HG02981 (cell line): ENCODE measurements around the gene CSF1R.
"Not testable (repeated sequence)": the region's sequence is repeated elsewhere in the genome, so short reads cannot be mapped to it uniquely, and the experiment has no call there.

Source experiments
- ATAC-seq: cut with Tn5 transposase; IDR thresholded peaks from one replicate; pipeline ENCODE4 v1.9.1; 2021; ENCODE audit warnings: mild to moderate bottlenecking, moderate library complexity; ENCODE audit not compliant: unreplicated experiment

Gene CSF1R

DNA sequence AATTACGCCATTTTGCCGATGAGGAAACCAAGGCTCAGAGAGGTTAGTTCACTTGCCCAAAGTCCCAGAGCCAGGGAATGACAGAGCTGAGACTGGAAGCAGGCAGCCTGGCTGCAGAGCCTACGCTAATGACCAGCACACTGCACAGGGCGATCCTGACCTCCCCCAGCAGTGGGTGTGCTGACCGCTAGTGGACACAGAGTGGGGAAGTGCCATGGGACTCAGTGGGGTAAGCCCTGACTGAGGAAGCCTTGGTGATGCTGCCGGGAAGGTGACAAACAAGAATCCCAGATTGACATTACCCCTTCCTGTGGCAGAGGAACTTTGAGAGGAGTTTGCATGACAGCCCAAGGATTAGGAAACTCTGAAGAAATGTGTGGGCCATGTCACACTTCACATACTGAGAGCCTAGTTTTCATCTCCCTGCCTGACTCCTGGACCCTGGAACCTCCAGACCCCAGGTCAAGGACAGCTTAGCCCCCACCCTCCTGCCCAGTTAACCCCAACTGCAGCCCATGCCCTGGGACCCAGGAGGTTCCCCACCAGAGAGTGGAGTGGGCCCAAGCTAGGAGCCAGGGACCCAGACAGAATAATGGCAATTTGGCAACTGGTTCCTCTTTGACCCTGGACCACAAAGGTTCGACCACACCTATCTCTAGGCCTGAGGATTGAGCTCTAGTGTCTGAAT is 19.7 kb upstream of the CSF1R start:
- no peak for ATAC-seq

DNA sequence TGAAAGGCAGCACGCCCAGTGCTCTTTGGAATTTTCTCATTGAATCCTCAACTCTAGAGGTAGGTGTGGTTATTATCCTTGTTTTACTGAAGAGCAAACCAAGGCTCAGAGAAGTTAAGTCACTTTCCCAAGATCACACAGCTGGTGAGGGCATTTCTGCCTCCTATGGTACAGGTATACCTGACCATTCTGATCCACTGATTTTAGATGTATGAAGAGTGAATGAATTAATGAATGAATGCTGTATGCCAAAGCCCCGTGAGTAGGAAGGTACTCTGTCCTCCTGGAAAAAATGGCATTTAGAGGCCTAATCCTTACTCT is 18.2 kb upstream of the CSF1R start:
- ATAC-seq, result no peak

DNA sequence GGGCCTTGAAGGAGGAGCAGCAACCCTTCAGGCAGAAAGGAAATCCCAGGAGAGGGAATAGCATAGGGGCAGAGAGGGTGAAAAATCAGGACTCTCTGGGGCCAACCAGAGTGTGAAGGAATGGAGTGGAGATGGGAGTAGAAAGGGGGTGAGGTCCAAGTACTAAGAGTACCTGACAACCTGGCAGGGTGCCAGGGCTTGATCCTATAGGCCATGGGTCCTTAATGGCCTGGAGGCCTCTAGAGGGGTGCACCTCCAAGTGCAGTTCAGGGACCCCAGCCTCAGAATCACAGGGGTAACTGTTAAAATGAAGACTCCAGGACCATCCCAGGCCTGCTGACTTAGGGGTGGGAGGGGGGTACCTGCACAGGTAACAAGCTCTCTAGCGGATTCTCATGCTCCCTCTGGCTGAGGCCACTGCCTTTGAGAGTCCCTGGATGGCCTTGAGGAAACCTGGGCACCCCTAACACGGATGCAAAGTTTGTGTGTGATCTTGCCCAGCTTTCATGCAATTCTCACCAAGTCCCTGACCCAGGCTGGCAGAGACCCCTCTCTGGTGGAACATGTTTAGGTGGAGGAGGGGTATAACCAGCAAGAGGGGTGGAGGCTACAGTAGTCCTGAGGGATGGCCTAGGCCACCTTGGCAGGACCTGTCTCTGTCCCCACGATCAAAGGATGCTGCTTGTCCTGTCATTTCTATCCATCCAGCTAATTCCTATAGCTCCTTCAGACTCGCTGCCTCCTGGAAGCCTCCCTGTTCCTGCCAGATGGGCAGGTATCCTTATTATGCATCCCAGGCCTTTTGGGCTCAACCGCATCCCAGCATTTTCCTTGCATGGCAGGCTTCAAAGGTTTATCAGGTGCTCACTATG is 17.6 kb upstream of the CSF1R start:
- no peak for ATAC-seq

DNA sequence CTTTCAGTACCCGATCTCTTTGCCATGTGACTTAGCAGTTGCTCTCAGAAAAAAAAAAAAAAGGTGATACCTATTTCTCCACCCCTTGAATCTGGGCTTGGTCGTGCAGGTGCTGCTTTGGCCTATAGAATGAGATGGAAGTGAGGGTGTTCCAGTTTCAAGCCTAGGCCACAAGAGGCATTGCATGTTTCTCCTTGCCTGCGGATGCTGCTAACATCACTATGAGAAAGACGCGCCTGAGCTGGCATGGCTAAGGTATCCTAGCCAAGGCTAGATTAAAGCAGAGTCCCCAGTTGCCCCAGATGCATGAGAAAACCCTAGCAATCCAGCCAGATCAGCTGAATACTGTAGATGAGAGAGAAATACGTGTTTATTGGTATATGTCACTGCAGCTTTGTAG is 14.7 kb upstream of the CSF1R start:
- ATAC-seq, result no peak

DNA sequence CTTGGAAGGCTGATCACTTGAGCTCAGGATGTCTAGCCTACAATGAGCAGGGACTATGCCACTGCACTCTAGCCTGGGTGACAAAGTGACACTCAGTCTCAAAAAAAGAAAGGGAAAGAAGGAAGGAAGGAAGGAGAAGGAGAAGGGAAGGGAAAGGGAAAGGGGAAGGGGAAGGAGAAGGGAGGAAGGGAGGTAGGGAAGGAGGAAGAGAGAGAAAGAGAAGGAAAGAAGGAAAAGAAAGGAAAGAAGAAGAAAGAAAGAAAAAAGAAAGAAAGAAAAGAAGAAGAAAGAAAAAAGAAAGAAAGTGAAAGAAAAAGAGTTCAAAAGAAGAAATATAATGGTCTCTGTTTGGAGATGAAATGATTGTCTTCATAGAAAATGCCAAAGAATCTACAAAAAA is 10.8 kb upstream of the CSF1R start:
- ATAC-seq, result no peak

DNA sequence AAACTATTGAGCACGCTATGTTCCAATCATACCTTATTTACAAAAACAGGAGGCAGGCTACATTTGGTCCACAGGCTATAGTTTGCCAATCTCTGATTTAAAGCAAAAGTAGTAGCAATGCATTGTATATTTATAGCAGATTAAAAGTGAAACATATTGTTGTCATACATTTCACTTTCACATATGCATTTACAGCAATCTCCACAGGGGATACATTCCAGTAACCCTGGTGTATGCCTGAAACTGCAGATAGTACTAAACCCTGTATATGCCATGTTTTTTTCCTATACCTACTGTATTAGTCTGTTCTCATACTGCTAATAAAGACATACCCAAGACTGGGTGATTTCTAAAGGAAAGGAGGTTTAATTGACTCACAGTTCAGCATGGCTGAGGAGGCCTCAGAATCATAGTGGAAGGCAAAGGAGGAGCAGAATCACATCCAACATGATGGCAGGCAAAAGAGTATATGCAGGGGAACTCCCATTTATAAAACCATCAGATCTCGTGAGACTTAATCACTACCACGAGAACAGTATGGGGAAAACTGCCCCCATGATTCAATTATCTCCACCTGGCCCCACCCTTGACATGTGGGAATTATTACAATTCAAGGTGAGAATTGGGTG is 5.9 kb upstream of the CSF1R start:
- peak; percentile 70 for ATAC-seq

DNA sequence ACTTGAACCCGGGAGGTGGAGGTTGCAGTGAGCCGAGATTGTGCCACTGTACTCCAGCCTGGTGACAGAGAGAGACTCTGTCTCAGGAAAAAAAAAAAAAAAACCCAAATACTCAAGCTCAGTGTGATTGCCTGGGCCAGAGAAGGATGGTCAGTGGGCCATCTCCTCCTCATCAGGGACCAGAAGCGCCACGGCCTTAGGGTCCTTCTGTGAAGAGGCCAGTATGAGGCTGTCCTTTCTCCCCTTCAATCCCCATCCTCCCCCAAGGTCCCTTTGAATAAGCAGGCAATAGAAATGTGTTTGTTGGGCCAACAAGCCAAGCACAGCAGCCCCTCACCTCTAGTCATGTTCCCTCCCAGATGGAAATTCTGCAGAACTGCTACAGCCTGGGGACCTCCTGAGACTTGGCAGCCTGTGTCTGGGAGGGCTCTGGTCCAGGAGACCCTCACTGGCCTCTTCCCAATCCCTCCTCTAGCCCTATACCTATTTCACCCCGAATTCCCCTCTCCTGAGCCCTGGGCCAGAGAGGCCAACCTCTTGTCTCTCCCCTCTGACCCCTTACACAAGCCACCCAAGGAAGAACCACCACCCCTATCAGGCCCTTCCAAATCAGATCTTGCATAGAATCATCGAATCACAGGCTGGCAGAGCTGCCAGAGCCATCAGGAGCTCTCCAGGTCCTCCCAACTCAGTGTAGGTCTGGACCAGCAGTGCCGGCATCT is 1.0 kb downstream of the CSF1R start:
- no peak for ATAC-seq

DNA sequence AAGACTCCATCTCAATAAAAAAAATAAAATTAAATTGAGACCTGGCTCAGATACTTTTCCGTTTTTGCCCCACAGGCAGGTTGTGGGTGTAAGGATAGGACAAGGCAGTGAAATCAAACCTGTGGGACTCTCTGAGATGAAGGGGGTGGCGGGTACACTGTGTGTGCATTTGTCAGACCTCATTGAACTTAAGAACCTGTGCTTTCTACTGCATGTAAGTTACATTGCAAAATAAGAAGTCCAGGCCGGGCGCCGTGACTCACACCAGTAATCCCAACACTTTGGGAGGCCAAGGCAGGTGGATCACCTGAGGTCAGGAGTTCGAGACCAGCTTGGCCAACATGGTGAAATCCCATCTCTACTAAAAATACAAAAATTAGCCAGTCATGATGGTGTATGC is 1.6 kb downstream of the CSF1R start:
- ATAC-seq, result not testable (repeated sequence)

DNA sequence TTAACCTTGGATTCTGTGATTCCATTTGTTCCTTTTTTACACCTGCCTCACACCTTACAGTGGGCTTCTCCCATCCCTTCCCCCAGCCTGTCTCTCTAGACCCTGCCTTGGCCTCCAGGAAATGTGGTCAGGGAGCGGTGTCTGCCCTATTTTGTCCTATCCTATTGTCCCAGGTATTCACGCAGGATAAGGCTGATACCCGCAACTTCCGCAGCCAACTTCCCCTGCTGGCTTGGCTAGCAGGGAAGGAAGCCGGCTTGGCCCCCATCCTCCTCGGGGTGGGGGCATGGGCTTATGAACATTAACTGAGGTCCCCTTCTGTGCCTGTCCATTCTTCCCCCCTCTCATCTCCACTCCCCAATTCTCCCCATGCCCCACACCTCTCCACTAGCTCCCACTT is 3.5 kb downstream of the CSF1R start:
- no peak for ATAC-seq

DNA sequence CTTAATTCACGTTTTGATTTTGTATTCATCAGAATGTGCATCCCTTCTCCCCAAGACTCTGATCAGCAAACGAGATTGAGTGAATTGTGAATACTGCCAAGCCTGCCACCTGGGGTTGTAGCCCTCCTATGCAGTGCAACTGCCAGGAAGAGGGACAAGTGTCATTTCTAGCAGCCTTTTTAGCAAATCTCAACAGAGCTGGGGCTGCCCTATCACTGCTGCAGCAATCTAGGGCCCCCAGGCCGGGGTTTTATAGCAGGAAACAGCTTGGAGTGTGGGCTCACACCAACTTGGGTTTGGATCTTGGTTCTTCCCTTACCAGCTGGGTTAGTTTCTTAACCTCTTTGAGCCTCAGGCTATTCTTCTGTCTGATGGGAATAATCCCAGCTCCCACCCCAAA is 4.0 kb downstream of the CSF1R start:
- peak; percentile 17 for ATAC-seq

DNA sequence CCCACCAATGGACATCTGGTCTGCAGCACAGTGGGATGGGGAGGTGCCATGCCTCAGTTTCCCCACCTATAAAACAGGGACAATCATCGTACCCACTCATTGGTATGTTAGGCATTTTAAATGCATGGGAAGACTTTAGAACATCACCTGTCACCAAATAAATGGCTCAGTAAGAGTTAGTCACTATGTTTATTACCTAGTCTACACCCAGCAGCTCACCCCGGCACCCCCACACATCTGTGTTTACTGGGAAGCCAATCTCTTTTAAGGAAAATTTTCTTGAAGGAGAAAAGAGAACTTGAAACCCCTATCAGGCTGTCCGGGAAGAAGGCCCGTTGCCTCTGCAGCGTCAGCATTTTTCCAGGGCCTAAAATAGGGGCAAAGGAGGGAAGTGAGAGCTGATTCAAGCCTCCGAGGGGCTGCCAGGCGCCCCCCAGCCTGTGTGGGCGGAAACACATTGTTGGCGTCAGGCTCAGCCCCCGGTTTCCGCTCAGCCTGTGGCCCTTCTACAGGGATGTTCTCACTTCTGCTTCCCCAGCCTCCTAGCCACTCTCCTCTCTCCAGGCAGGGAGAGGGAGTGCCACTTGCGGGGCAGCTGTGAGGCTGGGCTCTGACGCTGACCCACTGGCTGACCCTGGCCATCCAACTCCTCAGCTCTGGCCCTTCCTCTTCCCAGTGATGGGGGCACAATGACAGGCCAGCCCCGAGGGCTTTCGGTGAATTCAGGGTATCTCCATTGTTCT is 4.6 kb downstream of the CSF1R start:
- peak; percentile 68 for ATAC-seq

DNA sequence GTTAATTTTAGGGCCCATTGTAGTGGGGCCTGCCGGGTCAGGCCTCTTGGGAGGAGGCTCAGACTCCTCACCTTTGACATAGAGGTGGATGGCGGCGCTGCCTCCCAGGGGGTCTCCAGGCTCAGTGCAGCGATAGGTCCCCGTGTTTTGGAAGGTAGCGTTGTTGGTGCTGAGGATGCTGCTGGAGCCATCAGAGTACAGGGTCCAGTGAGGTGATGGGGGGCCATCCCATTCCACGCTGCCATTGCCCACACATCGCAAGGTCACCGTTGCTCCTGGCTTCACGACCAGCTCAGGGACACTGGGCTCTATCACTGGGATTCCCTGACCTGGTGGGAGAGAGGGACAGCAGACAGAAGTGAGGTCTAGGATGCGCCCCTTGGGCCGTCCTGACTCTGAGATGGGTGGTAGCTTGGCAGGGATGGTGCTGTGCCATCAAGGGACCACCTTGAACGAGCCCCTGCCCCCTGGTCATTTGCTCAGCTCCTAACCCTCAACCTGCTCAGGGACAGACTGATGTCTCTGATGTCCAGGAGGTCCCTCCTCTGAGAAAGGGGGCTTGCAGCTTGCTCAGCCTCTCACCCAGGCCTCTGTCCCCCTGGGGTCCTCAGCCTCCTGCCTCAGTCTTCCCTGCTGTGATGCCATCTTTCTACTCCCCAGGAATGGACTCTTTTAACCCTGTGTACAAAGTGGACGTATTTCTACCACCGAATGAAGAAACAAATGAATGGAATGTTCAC is 5.5 kb downstream of the CSF1R start:
- ATAC-seq, result no peak

DNA sequence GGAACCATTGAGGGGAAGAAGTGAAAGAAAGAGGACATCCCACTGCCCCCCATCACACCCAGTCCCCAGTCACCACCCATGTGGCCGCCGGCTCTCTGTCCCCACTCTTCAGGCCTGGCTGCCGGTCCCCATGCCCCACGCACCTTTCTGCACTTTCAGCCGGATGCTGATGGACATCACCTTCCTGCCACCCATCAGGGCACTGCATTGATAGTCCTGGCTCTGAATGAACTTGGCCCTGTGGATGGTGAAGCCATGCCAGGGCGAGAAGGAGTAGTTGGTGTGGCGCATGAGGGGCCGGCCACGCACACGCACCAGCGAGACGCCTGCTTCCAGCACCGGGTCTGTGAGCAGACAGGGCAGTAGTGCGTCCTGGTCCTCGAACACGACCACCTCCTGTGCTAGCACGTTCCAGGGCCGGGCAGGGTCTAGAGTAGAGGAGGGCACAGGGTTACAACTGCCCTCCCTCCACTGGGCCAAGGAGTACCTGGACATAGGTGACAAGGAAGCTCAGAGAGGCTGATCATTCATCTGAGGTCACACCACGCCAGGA is 6.4 kb downstream of the CSF1R start:
- ATAC-seq, result no peak

DNA sequence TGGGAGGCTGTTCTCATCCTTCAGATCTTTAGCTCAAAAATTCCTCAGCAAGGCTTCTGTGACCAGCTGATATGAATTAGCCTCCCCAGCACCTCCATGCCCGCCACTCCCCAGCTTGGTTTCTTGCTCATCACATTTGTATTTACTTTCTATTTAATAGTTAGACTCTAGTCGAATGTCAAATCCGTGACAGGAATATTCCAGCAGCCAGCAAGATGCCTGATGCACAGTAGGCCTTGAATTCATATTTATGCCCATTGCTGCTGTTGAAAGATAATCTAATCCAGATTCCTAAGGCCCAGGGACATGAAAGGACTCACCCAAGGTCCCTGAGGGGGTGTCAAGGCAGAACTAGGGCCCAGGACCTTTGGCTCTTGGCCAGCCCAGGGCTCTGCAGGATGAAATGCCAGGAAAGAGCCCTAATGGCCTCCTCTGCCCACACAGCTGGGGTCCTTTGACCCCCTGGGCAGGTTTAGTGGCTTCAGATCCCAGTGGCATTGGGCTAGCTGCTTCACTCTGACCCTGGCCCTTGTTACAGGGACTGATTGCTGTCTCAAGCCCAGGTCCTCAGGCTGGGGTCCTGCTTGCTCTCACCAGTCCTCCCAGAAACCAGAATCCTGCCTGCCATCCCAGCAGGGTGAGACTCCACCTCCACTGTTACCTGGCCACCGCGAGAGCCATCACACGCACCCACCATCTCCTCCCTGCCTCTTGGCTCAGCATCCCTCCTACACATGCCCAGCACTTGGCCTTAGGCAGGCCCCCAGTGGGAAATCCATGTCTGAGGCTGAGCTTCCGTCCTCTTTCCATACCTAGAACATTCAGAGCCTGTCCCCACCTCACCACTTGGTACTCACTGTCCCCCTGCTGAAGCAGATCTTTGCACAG is 7.3 kb downstream of the CSF1R start:
- no peak for ATAC-seq

DNA sequence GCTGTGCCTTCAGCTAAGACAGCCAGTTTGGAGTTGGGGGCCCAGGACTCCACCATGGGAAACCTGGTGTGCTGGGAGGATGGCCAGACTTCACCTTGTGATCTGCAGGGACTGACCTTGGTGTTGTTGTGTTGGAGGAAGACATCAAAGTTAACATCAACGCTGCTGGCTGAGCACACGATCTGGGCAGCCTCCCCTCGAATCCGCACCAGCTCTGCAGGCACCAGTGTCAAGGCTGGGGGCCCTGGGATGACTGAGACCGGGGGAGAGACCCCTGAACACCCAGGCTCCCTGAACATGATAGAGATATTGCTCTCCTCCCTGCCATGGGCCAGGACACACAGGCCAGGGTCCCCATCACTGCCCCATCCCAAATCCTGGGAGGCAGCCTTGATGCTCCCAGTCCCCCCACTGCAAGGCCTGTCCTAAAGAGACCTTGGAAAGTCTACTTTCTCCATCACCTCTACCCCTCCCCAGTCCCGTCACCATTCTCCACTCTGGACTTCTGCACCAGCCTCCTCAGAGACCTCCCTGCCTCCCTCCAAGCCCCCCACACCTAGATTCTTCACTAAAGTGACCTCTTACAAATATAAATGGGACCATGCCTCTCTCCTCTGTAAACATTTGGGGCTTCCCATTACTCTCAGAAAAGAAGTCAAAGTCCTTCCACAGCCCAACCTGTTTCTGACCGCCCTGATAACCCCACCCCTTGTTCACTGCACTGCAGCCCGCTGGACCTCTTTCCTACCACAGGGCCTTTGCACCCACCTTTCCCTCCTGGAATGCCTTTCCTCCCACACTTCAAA is 8.2 kb downstream of the CSF1R start:
- no peak for ATAC-seq

DNA sequence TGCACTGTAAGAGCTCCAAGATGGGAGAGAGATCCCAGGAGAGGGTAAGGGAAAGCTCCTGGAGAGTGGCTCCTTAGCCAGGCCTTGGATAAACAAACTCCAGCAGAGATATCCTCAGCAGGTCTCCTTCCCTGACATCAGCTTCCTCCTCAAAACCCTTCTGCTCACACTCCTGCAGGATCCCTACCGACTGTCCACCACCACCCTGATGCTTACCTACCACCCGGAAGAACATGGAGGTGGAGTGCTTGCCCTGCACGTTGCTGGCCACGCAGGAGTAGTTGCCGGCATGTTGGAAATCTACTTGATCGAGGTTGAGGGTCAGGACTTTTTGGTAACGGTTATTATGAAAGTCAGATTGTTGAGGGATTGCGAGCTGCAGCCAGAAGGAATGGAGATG is 9.3 kb downstream of the CSF1R start:
- no peak for ATAC-seq

DNA sequence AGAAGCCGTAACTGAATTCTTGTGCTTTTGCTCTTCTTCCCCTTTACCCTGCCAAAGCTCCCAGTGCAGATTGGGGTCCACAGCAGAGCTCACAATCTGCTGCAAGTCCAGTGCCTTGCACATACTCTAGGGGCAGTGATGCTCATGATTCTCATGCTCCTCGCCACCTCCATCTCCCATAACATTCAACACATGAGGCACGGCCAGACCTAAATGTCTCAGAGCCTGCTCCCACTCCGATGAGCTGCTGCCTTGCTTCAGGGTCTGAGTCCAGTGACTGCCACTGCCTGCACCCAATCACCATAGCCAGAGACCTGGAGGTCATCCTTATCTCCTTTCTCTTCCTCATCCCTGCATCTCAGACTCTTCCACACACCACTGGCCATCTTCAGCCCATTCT is 10.5 kb downstream of the CSF1R start:
- ATAC-seq, result no peak

DNA sequence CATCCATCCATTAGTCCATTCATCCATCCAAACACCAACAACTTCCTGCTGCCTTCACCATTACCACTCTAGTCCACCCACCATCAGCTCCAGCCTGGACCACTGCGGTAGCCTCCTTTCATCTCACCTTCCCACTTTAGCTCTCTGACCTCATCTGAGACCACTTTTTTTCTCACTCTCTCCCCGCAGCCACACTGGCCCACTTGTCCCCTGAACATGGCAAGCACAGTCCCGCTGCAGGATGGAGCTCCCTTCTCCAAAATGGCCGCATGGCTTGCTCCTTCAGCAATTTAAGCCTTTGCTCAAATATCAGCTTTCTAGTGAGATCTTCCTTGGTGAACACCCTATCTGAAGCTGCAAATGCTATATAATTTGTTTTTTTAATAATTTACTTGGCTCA is 11.1 kb downstream of the CSF1R start:
- no peak for ATAC-seq
